HG03139 (cell line): ENCODE data around the gene DHX16.
A peak's percentile ranks its signal among the peaks of the same experiment; 100 is the strongest.
"Not testable (repeated sequence)": the region's sequence is repeated elsewhere in the genome, so short reads cannot be mapped to it uniquely, and the experiment has no call there.

Experiments used
- ATAC-seq: cut with Tn5 transposase; IDR thresholded peaks from one replicate; pipeline ENCODE4 v1.9.1; 2021; ENCODE audit not compliant: unreplicated experiment

The DHX16 gene

DNA sequence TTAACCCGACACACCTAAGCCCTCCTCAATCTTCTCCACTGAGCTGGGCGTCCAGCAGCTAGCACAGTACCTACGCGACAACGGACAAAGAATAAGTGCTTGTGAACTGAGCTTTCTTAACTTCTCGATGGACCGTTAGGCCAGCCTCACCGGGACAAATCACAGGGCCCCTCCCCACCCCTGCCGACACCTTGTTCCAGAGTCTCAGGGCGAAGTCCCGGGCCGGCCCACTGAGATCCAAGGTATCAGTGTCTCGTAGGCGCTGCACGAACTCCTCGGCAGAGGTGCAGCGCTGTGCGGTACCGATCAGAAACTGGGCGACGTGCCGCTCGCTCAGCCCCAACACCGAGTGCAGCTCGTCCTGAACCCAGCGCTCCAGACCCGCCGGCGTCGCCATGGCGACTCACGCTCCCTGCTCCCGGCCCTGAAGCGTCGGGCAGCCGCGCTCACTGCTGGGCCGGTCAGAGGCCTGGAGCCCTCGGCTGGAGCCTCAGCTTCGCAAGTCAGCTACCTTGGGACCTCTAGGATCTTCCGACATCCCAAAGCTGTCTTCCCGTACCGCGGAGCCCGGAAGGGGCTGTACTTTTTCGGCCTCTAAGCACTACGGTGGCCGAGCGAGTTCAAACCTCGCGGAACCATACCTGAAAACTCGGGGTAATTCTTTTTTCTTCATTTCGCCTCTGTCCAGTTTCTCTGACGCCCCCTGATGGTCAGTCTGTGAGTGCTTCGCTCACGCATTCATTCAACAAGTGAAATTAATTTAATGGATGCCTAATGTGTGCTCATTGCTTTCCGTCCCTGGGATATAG lies at the start of gene DHX16:
Gene DHX16 (minus strand): TSS at position 562 of the 809 bp plus-strand sequence. CDS start 165 bp downstream, at position 397.
- ATAC-seq, result peak; percentile 53

- ATAC-seq, result not testable (repeated sequence)
These were observed 49.1 kb upstream of the DHX16 start for GRCh38 chr6:30722025-30722279.

- no peak for ATAC-seq
These were observed 48.6 kb upstream of the DHX16 start for GRCh38 chr6:30721198-30722024.

DNA sequence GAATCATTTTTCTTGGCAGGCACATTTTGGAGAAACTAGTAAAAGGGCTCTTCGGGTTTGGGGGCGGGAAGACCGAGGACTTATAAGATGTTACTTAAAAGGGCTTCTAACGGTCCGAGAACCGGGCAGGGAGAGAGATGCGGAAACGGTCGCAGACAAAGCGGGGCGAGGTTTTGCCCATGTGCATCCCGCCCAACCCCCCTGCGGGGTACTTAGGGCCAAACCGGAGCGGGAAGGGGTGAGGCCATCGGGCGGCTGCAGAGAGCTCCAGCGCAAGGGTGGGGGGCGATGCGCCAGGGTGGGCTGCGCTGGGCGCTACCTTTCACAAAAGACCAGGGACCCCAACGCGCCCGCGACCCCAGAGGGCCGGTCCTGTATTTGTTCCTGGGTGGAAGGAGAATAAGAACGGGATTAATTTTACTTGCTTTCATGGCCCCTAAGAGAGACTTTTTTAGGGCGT lies 48.0 kb upstream of the DHX16 start:
- ATAC-seq, result no peak

GRCh38 chr6:30719791-30720737 lies 47.3 kb upstream of the DHX16 start, which contains the start of gene TUBB:
Gene TUBB (plus strand): TSS chr6:30720352. CDS start chr6:30720507, 155 bp downstream.
- ATAC-seq, result peak; percentile 46

DNA sequence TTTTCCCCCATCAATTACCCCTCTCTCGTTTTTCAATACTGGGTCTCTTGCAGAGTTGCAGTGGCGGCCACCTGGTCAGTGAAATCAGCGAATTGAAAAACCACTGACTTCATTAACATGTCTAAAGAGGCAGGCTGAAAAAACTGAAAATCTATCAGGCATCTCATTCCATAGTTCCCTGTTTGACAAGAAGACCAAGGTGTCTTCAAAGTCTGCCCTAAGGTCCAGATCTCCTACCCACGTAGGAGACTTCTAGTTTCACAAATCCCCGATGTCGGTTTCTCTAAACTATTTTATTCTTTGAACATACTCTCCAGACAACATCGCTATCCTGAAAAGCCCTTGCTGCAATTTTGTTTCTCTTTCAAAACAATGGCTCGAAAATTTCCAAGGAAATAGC lies 46.5 kb upstream of the DHX16 start:
- ATAC-seq, result no peak

GRCh38 chr6:30717845-30718720 lies 45.3 kb upstream of the DHX16 start:
- ATAC-seq, result not testable (repeated sequence)

GRCh38 chr6:30717129-30717844 lies 44.5 kb upstream of the DHX16 start, which contains the start of gene MDC1:
Gene MDC1 (minus strand): TSS chr6:30717281. CDS start chr6:30715175, 2,106 bp downstream.
- ATAC-seq, result peak; percentile 58

GRCh38 chr6:30716879-30717128 lies 44.0 kb upstream of the DHX16 start:
- no peak for ATAC-seq

- no peak for ATAC-seq
These were observed 41.5 kb upstream of the DHX16 start for GRCh38 chr6:30714263-30714662.

DNA sequence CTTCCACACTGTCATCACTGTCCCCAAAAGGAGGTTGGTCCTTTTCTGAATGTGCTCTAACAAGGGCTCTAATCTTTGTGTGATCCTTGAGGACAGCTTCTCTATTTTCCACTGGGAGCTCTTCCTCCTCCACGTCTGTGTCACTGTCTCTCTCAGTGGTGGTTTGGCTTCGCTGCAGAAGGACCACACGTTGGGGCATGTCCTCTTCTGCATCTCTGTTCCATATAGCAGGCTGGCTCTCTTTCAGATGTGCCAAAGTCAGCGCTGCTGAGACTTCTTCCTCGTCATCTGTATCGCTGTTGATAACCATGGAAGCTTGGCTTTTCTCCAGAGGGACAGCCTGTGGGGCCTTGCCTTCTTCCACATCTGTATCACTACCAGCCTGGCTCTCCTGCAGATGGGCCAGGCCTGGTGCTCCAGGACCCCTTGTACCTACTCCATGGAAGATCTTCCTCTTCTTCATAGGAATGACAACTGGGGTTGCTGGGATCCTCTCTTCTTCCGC lies 39.7 kb upstream of the DHX16 start:
- no peak for ATAC-seq

DNA sequence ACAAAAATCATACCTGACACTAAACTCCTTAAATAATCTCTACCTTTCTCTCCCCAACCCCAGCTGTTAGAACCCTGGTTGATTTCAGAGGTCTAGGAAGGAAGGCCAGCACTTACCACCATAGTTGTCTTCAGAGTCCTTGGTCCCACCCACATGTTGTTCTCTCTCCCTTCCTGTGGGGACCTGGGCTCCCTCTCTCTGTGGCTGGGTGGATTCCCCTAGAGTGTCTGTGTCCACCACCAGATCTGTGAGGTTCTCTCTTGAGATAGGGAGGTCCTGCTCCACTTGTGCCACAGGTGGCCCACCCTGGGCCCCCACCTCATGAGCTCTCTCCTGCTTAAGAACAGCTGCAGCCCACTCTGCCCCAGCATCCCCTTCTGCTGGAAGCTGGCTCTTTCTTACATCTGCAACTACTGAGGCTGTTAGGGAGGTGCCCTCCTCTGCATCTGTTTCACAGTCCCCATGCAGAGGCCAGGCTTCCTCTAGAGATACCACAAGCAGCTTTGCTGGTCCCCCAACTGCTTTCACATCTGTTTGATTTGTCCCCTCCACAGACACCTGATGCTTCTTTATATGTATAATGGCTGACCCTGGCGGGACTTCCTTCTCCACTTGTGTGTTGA lies 39.1 kb upstream of the DHX16 start:
- ATAC-seq, result no peak

DNA sequence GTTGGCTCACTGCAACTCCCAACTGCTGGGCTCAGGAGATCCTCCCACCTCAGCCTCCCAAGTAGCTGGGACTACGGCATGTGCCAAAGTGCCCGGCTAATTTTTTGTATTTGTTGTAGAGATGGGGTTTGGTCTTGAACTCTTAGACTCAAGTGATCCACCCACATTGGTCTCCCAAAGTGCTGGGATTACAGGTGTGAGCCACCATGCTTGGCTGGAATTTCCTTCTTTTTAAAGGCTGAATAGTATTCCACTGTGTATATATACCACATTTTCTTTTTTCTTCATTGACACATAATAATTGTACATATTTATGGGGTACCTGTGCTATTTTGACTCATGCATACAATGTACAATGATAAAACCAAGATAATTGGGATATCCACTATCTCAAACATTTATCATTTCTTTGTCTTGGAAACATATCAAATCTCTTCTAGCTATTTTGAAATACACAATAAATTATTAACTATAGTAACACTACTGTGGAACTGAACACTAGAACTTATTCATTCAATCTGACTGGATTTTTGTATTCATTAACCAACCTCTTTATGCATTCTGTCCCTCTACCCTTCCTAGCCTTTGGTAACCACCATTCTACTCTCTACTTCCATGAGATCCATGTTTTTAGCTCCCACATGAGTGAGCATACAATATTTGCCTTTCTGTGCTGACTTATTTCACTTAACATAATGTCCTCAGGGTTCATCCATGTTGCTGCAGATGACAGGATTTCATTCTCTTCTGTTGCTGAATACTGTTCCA lies 36.5 kb upstream of the DHX16 start:
- no peak for ATAC-seq

DNA sequence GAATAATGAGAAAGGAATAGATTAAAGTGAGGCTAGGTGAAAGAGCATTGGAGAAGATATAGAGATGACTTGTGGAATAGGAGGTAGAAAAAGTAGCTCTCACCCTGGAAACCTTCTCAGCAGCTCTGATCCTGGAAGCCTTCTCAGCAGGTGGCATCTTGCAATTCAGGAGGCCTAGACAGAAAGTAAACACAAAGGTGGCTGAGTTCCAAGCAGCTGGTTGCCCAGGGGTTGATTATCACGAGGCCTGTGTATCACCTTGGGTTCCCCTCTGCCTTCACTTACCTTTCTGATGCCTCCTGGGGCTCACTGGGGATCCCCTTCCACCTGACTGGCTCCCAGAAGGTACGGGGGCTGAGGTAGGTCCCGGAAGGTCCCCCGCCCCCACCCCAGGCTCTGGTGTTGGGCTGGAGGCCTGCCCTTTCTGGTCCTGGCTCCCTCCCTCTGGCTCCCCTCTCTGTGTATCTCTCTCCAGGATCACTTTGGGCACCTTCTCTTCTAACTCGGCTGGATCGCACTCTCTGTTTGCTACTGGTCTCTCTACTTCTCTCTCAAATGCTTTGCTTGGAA lies 34.6 kb upstream of the DHX16 start:
- ATAC-seq, result no peak

GRCh38 chr6:30705620-30706019 lies 32.8 kb upstream of the DHX16 start:
- ATAC-seq, result no peak

DNA sequence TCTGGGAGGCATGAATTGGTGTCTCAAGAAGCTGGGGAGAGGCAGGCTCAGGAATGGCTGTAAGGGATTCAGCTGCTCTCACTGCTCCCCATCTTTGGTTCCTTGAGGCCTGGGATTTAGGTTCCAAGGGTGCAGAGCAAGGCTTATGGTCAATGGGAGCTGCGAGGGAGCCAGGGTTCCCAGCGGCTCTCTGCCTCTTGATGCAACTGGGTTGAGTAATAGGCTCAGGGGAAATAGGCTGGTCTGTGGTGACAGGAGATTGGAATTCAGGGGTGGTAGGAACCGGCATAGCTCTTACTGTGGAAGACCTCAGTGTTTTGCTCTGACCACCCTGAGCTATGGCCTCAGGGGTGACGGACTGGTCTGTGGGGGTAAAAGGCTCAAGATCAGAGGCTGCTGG lies 31.0 kb upstream of the DHX16 start:
- no peak for ATAC-seq

DNA sequence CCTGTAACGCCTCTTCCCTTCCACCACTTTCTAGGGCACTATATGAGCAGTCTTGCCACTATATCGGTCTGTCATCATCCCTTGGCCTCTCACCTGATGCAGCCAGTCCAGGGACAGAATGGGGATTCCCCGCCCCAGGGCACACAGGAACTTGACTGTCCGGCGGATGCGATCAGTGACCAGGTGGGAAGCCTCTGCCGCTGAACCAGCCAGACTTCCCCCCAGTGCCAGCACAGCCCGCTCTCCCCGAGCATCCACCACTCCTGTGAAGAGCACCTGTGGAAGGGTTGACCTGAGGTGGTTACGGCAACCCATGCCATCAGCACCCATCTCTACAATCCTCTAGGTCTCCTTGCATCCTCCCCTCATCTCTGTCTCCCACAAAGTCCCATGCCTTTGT lies 30.2 kb upstream of the DHX16 start:
- no peak for ATAC-seq

DNA sequence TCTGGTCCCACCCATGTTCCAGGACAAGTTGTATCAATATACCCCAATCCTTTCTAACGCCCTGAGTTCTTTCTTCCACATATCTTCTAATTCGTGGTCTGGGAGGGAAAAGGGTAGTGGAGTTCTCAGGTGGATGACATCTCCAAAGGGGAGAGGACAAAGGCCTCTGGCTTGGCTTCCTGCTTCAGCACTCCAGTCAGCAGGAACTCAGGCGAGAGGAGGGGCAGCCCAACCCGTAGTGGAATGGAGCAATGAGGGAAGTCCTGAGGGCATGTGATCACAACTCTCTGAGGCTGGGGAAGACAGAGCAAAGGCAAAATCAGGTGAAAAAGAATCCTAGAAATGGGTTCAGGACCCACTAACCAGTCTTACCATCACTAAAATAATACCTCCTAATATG lies 27.5 kb upstream of the DHX16 start:
- ATAC-seq, result no peak
